OCI-LY1 (cell line): ENCODE results near the gene POLK.

ENCODE experiments used
- CTCF ChIP-seq: fragments of 200-600 bp; sonication (generic), shearing (Covaris generic); IDR thresholded peaks from 2 replicates; pipeline ENCODE4 v1.5.1; 2017; ENCODE audit warnings: mild to moderate bottlenecking, antibody characterized with exemption, low read length, moderate library complexity, mixed read lengths
- EZH2 ChIP-seq: fragments of 200-600 bp; sonication (generic), shearing (Covaris generic); IDR thresholded peaks from 2 replicates; pipeline ENCODE4 v1.8.0; 2017; ENCODE audit warnings: borderline replicate concordance, mixed run types, mild to moderate bottlenecking, antibody characterized with exemption, low read length, moderate library complexity, mixed read lengths

- TF ChIP-seq CTCF = no peak
- no peak for TF ChIP-seq EZH2
Measured at GRCh38 chr5:75546830-75547229, 35.1 kb downstream of the POLK start.
